GM10266 (cell line): ENCODE data around the gene GBP4.
A peak's percentile ranks its signal among the peaks of the same experiment; 100 is the strongest.
"Not testable (repeated sequence)": the region's sequence is repeated elsewhere in the genome, so short reads cannot be mapped to it uniquely, and the experiment has no call there.

Experiments
- DNase-seq: peaks from one replicate; pipeline ENCODE4 v3.0.0; 2012; ENCODE audit errors: extremely low spot score
- TF ChIP-seq, protein P1 (sequence below): IDR thresholded peaks from 2 replicates; pipeline ENCODE4 v1.5.1; 2012; ENCODE audit warnings: mild to moderate bottlenecking, low read depth; ENCODE audit not compliant: control insufficient read depth, insufficient read depth; ENCODE audit errors: missing control alignments

Gene GBP4

DNA sequence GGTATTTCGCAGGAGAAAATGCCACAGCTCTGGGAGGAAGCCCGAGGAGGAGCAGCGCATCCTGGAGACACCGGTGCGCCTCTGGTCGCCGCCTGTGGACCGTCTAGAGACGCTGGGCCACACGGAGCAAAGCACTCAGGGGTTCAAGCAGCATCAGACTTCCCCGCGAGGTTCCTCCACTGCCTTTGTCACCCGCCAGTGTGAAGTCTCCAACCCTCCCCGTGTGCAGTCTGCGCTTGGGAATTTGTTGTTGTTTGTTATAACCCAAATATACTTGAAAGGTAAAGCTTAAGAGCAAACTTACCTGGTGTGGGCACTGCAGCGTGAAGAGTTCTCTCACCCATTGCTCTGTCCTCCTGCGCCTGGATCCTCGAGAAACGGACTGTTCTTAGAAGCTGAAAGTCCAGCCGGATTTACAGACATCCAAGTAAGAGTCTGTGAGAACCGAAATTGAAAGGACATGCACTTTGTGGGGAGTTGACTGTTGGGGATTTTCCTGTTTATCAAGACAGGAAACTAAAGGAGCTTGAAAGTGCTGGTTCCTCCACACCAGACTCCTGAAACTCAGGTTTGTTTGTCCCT is at the start of gene GBP4:
Gene GBP4 (minus strand): TSS at position 452 of the 582 bp plus-strand sequence. CDS start 108 bp downstream, at position 344.
- peak; percentile 40 for DNase-seq
- TF ChIP-seq, protein P1, sequence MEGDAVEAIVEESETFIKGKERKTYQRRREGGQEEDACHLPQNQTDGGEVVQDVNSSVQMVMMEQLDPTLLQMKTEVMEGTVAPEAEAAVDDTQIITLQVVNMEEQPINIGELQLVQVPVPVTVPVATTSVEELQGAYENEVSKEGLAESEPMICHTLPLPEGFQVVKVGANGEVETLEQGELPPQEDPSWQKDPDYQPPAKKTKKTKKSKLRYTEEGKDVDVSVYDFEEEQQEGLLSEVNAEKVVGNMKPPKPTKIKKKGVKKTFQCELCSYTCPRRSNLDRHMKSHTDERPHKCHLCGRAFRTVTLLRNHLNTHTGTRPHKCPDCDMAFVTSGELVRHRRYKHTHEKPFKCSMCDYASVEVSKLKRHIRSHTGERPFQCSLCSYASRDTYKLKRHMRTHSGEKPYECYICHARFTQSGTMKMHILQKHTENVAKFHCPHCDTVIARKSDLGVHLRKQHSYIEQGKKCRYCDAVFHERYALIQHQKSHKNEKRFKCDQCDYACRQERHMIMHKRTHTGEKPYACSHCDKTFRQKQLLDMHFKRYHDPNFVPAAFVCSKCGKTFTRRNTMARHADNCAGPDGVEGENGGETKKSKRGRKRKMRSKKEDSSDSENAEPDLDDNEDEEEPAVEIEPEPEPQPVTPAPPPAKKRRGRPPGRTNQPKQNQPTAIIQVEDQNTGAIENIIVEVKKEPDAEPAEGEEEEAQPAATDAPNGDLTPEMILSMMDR: peak; percentile 22

- DNase-seq: no peak
Observed at GRCh38 chr1:89243046-89243445, 44.3 kb upstream of the GBP4 start.

DNA sequence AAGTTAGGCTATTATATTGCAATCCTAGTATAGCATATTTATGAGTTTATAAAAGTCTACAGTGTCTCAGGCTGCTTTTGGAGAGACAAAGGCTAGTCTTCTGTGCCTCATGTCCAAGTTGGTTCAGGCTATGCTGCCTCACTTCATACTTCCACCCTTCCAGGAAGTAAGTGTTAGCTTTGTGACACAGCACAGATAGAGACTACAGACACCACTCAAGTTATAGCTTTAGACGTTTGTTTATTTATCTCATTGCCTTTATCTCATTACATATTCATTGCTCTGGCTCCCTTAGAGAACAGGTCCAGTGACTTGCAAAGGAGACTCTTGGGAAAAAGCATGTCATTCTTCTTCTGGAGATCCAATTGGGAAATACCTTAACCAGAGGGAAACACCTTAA is 22.6 kb upstream of the GBP4 start:
- DNase-seq: no peak
- TF ChIP-seq, protein P1: no peak

More at GRCh38 chr1:89243046-89243445, 44.3 kb upstream of the GBP4 start:
- TF ChIP-seq, protein P1: no peak

GRCh38 chr1:89219851-89220250 is 21.1 kb upstream of the GBP4 start:
- DNase-seq: not testable (repeated sequence)

DNA sequence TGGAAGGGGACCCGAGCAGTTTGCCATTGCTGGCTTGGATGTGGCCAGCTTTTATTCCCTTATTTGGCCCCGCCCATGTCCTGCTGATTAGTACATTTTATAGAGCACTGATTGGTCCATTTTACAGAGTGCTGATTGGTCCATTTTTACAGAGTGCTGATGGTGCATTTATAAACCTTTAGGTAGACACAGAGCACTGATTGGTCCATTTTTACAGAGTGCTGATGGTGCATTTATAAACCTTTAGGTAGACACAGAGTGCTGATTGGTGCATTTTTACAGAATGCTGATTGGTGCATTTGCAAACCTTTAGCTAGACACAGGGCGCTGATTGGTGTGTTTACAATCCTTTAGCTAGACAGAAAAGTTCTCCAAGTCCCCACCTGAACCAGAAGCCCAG is 20.2 kb upstream of the GBP4 start:
- not testable (repeated sequence) for DNase-seq

- no peak for DNase-seq
- TF ChIP-seq, protein P1: no peak
Observed at GRCh38 chr1:89213347-89213746, 14.6 kb upstream of the GBP4 start.

- TF ChIP-seq, protein P1: no peak
- DNase-seq: no peak
Observed at GRCh38 chr1:89211035-89211634, 12.4 kb upstream of the GBP4 start.

- TF ChIP-seq, protein P1: no peak
- DNase-seq: no peak
Observed at GRCh38 chr1:89206373-89206772, 7.6 kb upstream of the GBP4 start.
